ENCODE data around the gene TOGARAM2.

The TOGARAM2 gene

GRCh38 chr2:28997847-28998735, 17.0 kb downstream of the TOGARAM2 start:
- no peak for DNase-seq

DNA sequence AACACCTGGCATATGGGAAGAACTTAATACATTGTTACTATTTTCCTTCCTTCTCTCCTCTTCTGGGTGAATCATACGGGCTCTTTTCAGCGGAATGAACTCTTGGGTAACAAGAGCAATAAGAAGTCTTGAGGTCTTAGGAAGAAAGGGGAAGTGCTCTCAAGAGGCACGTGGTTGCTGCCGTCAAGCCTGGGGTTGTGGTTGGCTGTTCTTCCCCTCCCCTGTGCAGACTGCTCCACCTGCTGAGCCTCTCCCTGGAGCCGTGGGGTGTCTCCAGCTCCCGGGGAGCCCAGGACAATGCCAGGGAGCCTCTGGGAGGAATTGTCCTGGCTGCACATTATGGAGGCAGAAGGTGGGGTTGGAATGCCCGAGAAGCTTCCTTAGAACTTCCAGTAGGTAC, 19.4 kb downstream of the TOGARAM2 start:
- peak in 15 of 51 donors; percentile 6 to 47 (median 15) for DNase-seq

DNA sequence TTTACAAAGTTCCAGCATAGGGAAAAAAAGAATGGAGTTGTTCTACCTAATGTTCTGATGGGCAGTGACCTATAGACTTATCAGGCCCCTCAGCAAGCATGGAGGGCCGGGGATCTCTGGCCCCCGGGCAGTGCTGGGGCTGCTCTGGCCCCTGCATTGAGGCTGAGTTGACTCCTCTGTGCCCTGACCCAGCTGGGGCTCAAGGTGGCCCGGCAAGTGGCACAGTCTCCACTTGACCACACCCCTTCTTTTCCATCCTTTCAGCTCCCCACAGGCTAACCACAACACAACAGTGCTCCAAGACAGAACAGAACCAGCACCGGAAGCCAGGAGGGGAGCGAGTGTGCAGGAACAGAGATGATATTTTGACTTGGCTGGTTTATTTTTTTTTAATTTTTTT, 19.9 kb downstream of the TOGARAM2 start:
- no peak for DNase-seq

- DNase-seq, result no peak
Measured at GRCh38 chr2:29001806-29002205, 20.7 kb downstream of the TOGARAM2 start.

DNA sequence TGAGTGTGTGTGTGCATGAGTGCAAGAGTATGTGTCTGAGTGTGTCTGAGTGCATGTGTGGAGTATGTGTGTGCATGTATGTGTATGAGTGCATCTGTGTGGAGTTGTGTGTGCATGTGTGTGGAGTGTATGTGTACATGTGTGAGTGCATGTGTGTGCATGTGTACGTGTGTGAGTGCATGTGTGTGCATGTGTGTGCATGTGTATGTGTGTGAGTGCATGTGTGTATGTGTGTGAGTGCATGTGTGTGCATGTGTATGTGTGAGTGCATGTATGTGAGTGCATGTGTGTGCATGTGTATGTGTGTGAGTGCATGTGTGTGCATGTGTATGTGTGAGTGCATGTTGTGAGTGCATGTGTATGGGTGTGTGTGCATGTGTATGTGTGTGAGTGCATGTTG, 23.7 kb downstream of the TOGARAM2 start:
- DNase-seq, result no peak

GRCh38 chr2:29005331-29005730, 24.2 kb downstream of the TOGARAM2 start:
- no peak for DNase-seq

DNA sequence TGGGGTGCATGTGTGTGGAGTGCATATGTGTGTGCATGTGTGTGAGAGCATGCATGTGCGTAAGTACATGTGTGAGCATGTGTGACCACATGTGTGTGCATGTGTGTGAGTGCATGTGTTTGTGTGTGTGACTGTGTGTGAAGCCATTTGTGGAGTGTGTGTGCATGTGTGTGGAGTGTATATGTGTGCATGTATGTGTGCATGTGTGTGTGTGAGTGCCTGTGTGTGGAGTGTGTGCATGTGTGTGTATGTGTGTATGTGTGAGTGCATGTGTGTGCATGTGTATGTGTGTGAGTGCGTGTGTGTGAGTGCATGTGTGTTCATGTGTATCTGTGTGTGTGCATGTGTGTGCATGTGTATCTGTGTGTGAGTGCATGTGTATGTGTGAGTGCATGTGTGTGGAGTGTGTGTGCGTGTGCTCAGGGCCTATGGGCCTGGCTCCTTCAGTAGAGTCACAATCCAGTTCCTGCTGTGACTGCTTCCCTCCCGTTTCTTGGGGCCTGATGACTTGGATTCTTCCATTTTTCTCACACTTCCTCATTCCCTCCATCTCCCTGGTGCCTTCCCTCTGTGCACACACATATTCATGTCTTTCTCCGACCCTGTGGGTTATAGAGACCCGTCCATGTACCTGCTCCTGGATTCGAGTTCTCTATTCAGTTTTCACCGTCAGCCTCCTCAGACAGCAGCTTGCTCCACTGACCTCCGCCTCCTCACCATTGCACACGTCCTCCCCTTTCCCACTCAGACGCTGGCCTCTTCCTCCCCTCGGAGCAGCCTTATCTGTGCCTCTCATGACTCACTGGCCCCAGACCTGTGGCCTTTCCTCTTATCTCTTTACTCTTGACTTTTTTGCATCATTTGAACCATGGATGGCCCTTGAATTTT, 25.2 kb downstream of the TOGARAM2 start:
- no peak for DNase-seq

DNA sequence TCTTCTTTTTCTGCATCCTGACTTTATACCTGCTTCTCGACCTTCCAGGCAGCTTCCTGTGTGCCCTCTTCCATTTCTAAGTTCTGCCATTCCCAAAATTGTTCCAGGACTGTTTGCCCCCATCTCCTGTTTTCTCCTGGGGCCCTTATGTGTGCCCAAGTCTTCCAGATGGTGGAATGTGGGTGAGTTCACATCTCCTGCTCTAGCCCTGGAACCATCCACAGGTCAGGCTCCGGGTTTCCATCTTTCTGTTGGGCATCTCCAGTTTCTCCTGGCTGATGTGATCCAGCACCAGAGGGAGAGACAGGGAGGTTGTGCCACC, 25.8 kb downstream of the TOGARAM2 start:
- no peak for DNase-seq

DNA sequence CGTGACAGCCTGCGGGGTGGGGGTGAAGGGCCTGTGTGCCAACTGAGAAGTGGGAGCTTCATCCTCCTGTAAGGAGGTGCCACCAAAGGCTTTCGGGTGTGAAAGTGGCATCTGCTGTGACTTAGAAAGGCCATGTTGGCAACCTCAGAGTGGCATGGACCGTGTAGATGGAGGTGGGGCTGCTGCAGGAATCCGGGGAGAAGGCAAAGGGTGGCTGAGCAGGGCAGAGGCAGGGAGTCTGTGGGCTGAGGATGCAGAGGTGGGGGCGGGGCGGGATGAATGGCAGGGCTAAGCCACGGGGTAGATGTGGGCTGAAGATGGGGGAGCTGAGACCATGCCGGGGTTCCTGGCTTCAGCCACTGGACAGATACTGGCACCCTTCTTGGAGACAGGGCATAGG, 28.2 kb downstream of the TOGARAM2 start:
- DNase-seq, result no peak

- no peak for DNase-seq
Measured at GRCh38 chr2:29009711-29010677, 28.9 kb downstream of the TOGARAM2 start.

DNA sequence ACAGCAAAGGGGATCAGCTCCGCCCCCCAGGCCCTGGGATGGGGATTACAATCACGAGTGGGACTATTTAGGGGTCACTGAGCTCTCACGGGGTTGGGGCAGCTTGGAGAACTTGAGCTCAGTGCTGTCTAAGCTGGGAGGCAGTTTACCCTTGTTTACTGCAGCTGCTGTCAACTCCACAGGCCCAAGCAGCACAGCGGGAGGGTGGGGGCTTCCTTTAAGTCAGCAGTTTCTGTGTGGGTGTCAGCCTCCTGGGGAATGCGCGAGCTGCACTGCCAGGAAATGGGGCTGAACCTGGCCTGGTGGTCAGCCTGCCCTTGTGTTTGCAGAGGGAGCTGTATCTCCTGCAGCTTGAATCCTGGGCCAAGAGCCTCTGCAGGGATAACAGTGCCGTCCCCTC, 29.8 kb downstream of the TOGARAM2 start:
- DNase-seq, result no peak

GRCh38 chr2:29011418-29012060, 30.4 kb downstream of the TOGARAM2 start:
- DNase-seq, result peak in 5 of 51 donors; percentile 11 to 40 (median 14)

DNA sequence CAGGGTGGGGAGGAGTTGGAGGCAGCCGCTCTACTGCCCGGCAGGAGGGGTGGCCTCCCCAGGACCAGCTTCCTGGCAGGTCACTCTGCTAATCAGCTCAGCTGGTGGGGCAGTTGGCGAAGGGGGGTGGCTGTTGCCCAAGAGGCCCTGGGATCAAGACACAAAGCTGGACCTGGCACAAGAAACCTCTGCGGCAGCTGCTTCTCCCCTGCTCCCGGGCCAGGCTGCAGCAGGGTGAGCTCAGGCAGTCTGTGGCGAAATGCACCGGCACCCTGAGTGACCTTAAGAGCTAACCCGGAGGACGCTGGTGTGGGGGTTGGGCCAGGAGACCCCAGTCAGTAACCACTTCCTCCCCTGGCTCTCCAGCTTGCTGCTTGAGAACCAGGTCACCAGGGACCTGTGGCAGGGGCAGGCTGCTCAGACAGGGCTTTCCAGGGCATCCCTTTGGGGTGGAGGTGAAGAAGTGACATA, 31.1 kb downstream of the TOGARAM2 start:
- DNase-seq, result peak in 16 of 51 donors; percentile 11 to 53 (median 31)

GRCh38 chr2:29013057-29013780, 32.1 kb downstream of the TOGARAM2 start:
- peak in 1 of 51 donors; percentile 5 for DNase-seq

- no peak for DNase-seq
Measured at GRCh38 chr2:29014331-29014730, 33.2 kb downstream of the TOGARAM2 start.

- no peak for DNase-seq
Measured at GRCh38 chr2:29014811-29015421, 33.8 kb downstream of the TOGARAM2 start.

DNA sequence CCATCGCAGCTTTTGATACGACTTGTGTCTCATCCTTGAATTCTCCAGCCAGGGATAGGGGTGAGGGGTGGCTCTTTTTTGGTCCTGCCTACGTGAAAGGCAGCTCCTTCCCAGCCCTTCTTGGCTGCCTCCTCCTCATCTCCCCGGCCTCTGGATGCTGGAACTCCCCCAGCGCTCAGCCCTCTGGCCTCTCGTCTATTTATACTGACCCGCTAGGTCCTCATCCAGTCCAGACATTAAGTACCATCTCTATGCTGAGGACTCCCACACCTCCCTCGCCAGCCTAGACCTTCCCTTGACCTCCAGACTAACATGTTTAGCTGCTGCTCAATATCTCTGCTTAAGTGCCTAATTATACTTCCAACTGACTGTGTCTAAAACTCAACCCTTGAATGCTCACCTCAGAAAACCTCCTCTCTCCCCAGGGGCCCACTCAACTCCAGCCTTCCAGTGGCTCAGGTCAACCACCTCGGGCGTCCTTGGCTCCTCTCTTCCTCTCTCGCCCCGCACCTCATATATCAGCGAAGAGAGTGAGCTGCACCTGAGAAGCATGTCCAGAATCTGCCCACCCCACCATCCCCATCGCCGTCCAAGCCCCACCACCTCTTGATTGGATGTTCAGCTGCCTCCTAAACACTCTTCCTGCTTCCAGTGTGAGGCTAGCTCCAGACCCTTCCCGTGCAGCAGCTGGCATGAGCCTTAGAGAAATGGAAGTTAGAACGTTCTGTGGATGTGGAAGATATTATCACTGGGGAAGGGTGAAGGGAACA, 34.8 kb downstream of the TOGARAM2 start:
- no peak for DNase-seq

DNA sequence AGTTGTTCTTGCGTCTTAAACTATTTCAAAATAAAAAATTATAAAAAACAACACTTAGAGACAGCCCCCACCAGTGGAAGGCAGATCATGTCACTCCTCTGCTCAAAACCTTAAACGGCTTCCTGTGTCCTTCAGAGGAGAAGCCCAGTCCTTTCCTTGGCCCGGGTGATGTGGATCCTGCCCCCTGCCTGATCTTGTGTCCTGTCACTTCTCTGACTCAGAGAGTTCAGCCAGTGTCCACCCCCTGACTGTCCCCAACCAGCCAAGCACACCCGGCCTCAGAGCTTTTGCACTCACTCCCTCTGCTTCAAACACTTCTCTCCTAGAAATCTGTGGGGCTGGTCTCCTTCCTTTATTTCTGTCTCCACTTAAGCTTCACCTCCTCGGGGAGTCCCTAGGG, 35.4 kb downstream of the TOGARAM2 start:
- no peak for DNase-seq

Measured in hypothalamus (tissue), 51 donors.